ENCODE data around the gene PRRX2.
"Not testable (repeated sequence)": the region's sequence is repeated elsewhere in the genome, so short reads cannot be mapped to it uniquely, and the experiment has no call there.

The PRRX2 gene

GRCh38 chr9:129737479-129738274 is 72.2 kb downstream of the PRRX2 start:
- DNase-seq = peak; percentile 73

GRCh38 chr9:129739432-129739831 is 74.0 kb downstream of the PRRX2 start:
- no peak for DNase-seq

- DNase-seq = no peak
Observed at GRCh38 chr9:129740174-129740573, 74.7 kb downstream of the PRRX2 start.

- no peak for DNase-seq
Observed at GRCh38 chr9:129740666-129741464, 75.4 kb downstream of the PRRX2 start.

GRCh38 chr9:129745200-129745599 is 79.8 kb downstream of the PRRX2 start:
- no peak for DNase-seq

- peak; percentile 61 for DNase-seq
Observed at GRCh38 chr9:129746092-129746777, 80.8 kb downstream of the PRRX2 start.

- no peak for DNase-seq
Observed at GRCh38 chr9:129748249-129748648, 82.8 kb downstream of the PRRX2 start.

GRCh38 chr9:129749052-129749451 is 83.6 kb downstream of the PRRX2 start:
- not testable (repeated sequence) for DNase-seq

GRCh38 chr9:129749575-129749974 is 84.1 kb downstream of the PRRX2 start:
- no peak for DNase-seq

- peak; percentile 67 for DNase-seq
Observed at GRCh38 chr9:129750013-129750638, 84.7 kb downstream of the PRRX2 start.

- DNase-seq = no peak
Observed at GRCh38 chr9:129751841-129752801, 86.7 kb downstream of the PRRX2 start.

- DNase-seq = peak; percentile 80
Observed at GRCh38 chr9:129752900-129753729, 87.7 kb downstream of the PRRX2 start, which contains the start of gene PTGES. PTGES (minus strand) TSS chr9:129753042; CDS start chr9:129753012, 30 bp downstream.

- DNase-seq = no peak
Observed at GRCh38 chr9:129755151-129755550, 89.7 kb downstream of the PRRX2 start.

GRCh38 chr9:129756191-129756590 is 90.7 kb downstream of the PRRX2 start:
- DNase-seq = no peak

- no peak for DNase-seq
Observed at GRCh38 chr9:129757045-129757444, 91.6 kb downstream of the PRRX2 start.

GRCh38 chr9:129759319-129759718 is 93.9 kb downstream of the PRRX2 start:
- no peak for DNase-seq

- DNase-seq = no peak
Observed at GRCh38 chr9:129759804-129760502, 94.5 kb downstream of the PRRX2 start.

GRCh38 chr9:129760784-129761183 is 95.3 kb downstream of the PRRX2 start:
- DNase-seq = not testable (repeated sequence)

- DNase-seq = peak; percentile 78
Observed at GRCh38 chr9:129761293-129761900, 96.0 kb downstream of the PRRX2 start.
